ENCODE results near the gene GRM7.

The GRM7 gene

GRCh38 chr3:7764115-7764514 is 903.2 kb downstream of the GRM7 start:
- Histone ChIP-seq H3K79me2 (ENCODE audit: control insufficient read depth, low read length) (no peaks in the 10 kb centered on the region), H3K27ac (ENCODE audit: low read depth, low read length) (no peak overlapping the region), H3K4me1 (ENCODE audit: control insufficient read depth, low read length) (no peaks in the 10 kb centered on the region), H3K9me3 (ENCODE audit: control insufficient read depth, insufficient read depth, low read length) (no peaks in the 10 kb centered on the region), H3K4me2 (ENCODE audit: low read length) (no peak overlapping the region), H3F3A (ENCODE audit: control insufficient read depth, insufficient read depth) (no peaks in the 10 kb centered on the region), H4K20me1 (ENCODE audit: control insufficient read depth, insufficient read depth, low read depth, low read length) (no peaks in the 10 kb centered on the region), H3K4me3 (ENCODE audit: low read length) (no peak overlapping the region), H3K36me3 (ENCODE audit: control insufficient read depth, low read length) (no peaks in the 10 kb centered on the region), H3K9me2 (replicated peaks; ENCODE audit: control insufficient read depth, low read length) (no peaks in the 10 kb centered on the region), H3K27me3 (ENCODE audit: control insufficient read depth, low read length) (no peaks in the 10 kb centered on the region)
- no peak for TF ChIP-seq CTCF (IDR thresholded peaks at IDR 0.05; ENCODE audit: low read depth, low read length, poor library complexity, severe bottlenecking)
- TF ChIP-seq EZH2phosphoT487 (IDR thresholded peaks at IDR 0.05; ENCODE audit: borderline replicate concordance, low read length): no peak

- H4K20me1 ChIP-seq (ENCODE audit: control insufficient read depth, insufficient read depth, low read depth, low read length): no peaks in the 10 kb centered on the region
- no peaks in the 10 kb centered on the region for H3K27me3 ChIP-seq (ENCODE audit: control insufficient read depth, low read length)
- H3K4me2 ChIP-seq (ENCODE audit: low read length): no peak overlapping the region
- H3K9me2 ChIP-seq (replicated peaks; ENCODE audit: control insufficient read depth, low read length): no peaks in the 10 kb centered on the region
- H3F3A ChIP-seq (ENCODE audit: control insufficient read depth, insufficient read depth): no peaks in the 10 kb centered on the region
- no peak overlapping the region for H3K27ac ChIP-seq (ENCODE audit: low read depth, low read length)
- H3K4me1 ChIP-seq (ENCODE audit: control insufficient read depth, low read length): no peaks in the 10 kb centered on the region
- TF ChIP-seq CTCF (IDR thresholded peaks at IDR 0.05; ENCODE audit: low read depth, low read length, poor library complexity, severe bottlenecking) (no peak), EZH2phosphoT487 (IDR thresholded peaks at IDR 0.05; ENCODE audit: borderline replicate concordance, low read length) (no peak)
- H3K79me2 ChIP-seq (ENCODE audit: control insufficient read depth, low read length): no peaks in the 10 kb centered on the region
- H3K9me3 ChIP-seq (ENCODE audit: control insufficient read depth, insufficient read depth, low read length): no peaks in the 10 kb centered on the region
- no peak overlapping the region for H3K4me3 ChIP-seq (ENCODE audit: low read length)
- H3K36me3 ChIP-seq (ENCODE audit: control insufficient read depth, low read length): no peaks in the 10 kb centered on the region
These were observed 905.6 kb downstream of the GRM7 start for GRCh38 chr3:7766530-7766929.

- H4K20me1 ChIP-seq (ENCODE audit: control insufficient read depth, insufficient read depth, low read depth, low read length): no peaks in the 10 kb centered on the region
- H3K27me3 ChIP-seq (ENCODE audit: control insufficient read depth, low read length): no peaks in the 10 kb centered on the region
- H3K9me3 ChIP-seq (ENCODE audit: control insufficient read depth, insufficient read depth, low read length): no peaks in the 10 kb centered on the region
- H3F3A ChIP-seq (ENCODE audit: control insufficient read depth, insufficient read depth): no peaks in the 10 kb centered on the region
- TF ChIP-seq CTCF (IDR thresholded peaks at IDR 0.05; ENCODE audit: low read depth, low read length, poor library complexity, severe bottlenecking) (no peak), EZH2phosphoT487 (IDR thresholded peaks at IDR 0.05; ENCODE audit: borderline replicate concordance, low read length) (no peak)
- no peaks in the 10 kb centered on the region for H3K79me2 ChIP-seq (ENCODE audit: control insufficient read depth, low read length)
- no peaks in the 10 kb centered on the region; the same call in 1 of the 2 replicates for H3K9me2 ChIP-seq (replicated peaks; ENCODE audit: control insufficient read depth, low read length)
- H3K4me2 ChIP-seq (ENCODE audit: low read length): no peak overlapping the region
- H3K4me3 ChIP-seq (ENCODE audit: low read length): no peak overlapping the region
- H3K27ac ChIP-seq (ENCODE audit: low read depth, low read length): no peak overlapping the region
- H3K36me3 ChIP-seq (ENCODE audit: control insufficient read depth, low read length): no peaks in the 10 kb centered on the region
- no peaks in the 10 kb centered on the region for H3K4me1 ChIP-seq (ENCODE audit: control insufficient read depth, low read length)
These were observed 918.4 kb downstream of the GRM7 start for GRCh38 chr3:7779331-7779730.

- H3K36me3 ChIP-seq (ENCODE audit: control insufficient read depth, low read length): no peaks in the 10 kb centered on the region
- TF ChIP-seq EZH2phosphoT487 (IDR thresholded peaks at IDR 0.05; ENCODE audit: borderline replicate concordance, low read length) (no peak), CTCF (IDR thresholded peaks at IDR 0.05; ENCODE audit: low read depth, low read length, poor library complexity, severe bottlenecking) (no peak)
- no peaks in the 10 kb centered on the region for H3K27me3 ChIP-seq (ENCODE audit: control insufficient read depth, low read length)
These were observed 920.5 kb downstream of the GRM7 start for GRCh38 chr3:7781395-7781794.

More at GRCh38 chr3:7781395-7781794, 920.5 kb downstream of the GRM7 start:
- Histone ChIP-seq H4K20me1 (ENCODE audit: control insufficient read depth, insufficient read depth, low read depth, low read length) (no peaks in the 10 kb centered on the region), H3K4me3 (ENCODE audit: low read length) (no peak overlapping the region), H3F3A (ENCODE audit: control insufficient read depth, insufficient read depth) (no peaks in the 10 kb centered on the region), H3K4me1 (ENCODE audit: control insufficient read depth, low read length) (no peaks in the 10 kb centered on the region), H3K27ac (ENCODE audit: low read depth, low read length) (no peak overlapping the region), H3K9me3 (ENCODE audit: control insufficient read depth, insufficient read depth, low read length) (no peaks in the 10 kb centered on the region), H3K79me2 (ENCODE audit: control insufficient read depth, low read length) (no peaks in the 10 kb centered on the region), H3K4me2 (ENCODE audit: low read length) (no peak overlapping the region), H3K9me2 (replicated peaks; ENCODE audit: control insufficient read depth, low read length) (no peaks in the 10 kb centered on the region)

Measured in DOHH2 (cell line).